SK-N-SH (cell line): ENCODE results near the gene SNX9. TPM values are rescaled to one million over a fixed set of nuclear protein-coding genes. Genes with fewer than 3 reads are reported as not detected.

Source experiments
- CTCF ChIA-PET: fragments of 300-600, 350-600 bp; formaldehyde crosslinking; extraction: SDS; loops from one replicate; lab custom pipeline; 2021; lab: Yijun Ruan, JAX
- POLR2A ChIA-PET: fragments of 350-600 bp; sonication (Branson Sonifier 250); formaldehyde crosslinking; extraction: SDS; loops from one replicate; lab custom pipeline; 2020; ENCODE audit warnings: antibody characterized with exemption, inconsistent platforms; lab: Yijun Ruan, JAX
- DNase-seq: peaks from one replicate; pipeline ENCODE4 v3.0.0; 2012
- H2AFZ ChIP-seq: fragments of 200-600 bp; sonication (generic); 2 replicates; pipeline ENCODE4 v1.8.1; 2016; ENCODE audit warnings: antibody characterized with exemption, mild to moderate bottlenecking, low read depth
- H3F3A ChIP-seq: fragments of 200-600 bp; sonication (generic); replicated peaks from 2 replicates; pipeline ENCODE3; 2016; ENCODE audit warnings: antibody characterized with exemption, mild to moderate bottlenecking; ENCODE audit not compliant: insufficient read depth
- H3K27ac ChIP-seq, 2 experiments: fragments of 200-500 bp in 1 of 2; fragments of 200-600 bp in 1 of 2; sonication (Bioruptor generic) in 1 of 2; sonication (generic), shearing (Covaris generic) in 1 of 2; 2 replicates each; pipeline versions ENCODE4 v1.5.1 to v1.6.1; 2014 to 2016; ENCODE audit warnings: low read depth in 2 of 2, inconsistent platforms in 1 of 2, low read length in 1 of 2, mild to moderate bottlenecking in 1 of 2, mixed read lengths in 1 of 2
- H3K27me3 ChIP-seq: fragments of 200-600 bp; sonication (generic), shearing (Covaris generic); 2 replicates; pipeline ENCODE4 v1.6.1; 2016; ENCODE audit warnings: mixed run types; ENCODE audit not compliant: insufficient read depth
- H3K36me3 ChIP-seq, 2 experiments: fragments of 200-500 bp in 1 of 2; fragments of 200-600 bp in 1 of 2; sonication (Bioruptor generic) in 1 of 2; sonication (generic) in 1 of 2; replicated peaks in 1 of 2; 2 replicates each; pipeline versions ENCODE3 to v1.5.1; 2014 to 2016; ENCODE audit warnings: low read length in 1 of 2, mild to moderate bottlenecking in 1 of 2; ENCODE audit not compliant: insufficient read depth in 2 of 2, control insufficient read depth in 1 of 2
- H3K4me1 ChIP-seq, 2 experiments: fragments of 200-500 bp in 1 of 2; fragments of 200-600 bp in 1 of 2; sonication (Bioruptor generic) in 1 of 2; sonication (generic), shearing (Covaris generic) in 1 of 2; 2 replicates each; pipeline versions ENCODE4 v1.5.1 to v1.6.1; 2014 to 2016; ENCODE audit warnings: low read depth in 1 of 2, low read length in 1 of 2, mixed run types in 1 of 2; ENCODE audit not compliant: insufficient read depth in 2 of 2, control insufficient read depth in 1 of 2
- H3K4me2 ChIP-seq: fragments of 200-600 bp; sonication (generic), shearing (Covaris generic); 2 replicates; pipeline ENCODE4 v1.6.1; 2017; ENCODE audit warnings: mixed run types
- H3K4me3 ChIP-seq, 2 experiments: fragments of 200-500 bp in 1 of 2; fragments of 200-600 bp in 1 of 2; sonication (Bioruptor generic) in 1 of 2; sonication (generic), shearing (Covaris generic) in 1 of 2; 2 replicates each; pipeline versions ENCODE4 v1.5.1 to v1.8.1; 2014 to 2016; ENCODE audit warnings: low read depth in 2 of 2, inconsistent platforms in 1 of 2, low read length in 1 of 2, mild to moderate bottlenecking in 1 of 2, mixed read lengths in 1 of 2, moderate library complexity in 1 of 2
- H3K79me2 ChIP-seq: fragments of 200-600 bp; sonication (generic); 2 replicates; pipeline ENCODE4 v1.8.1; 2017; ENCODE audit warnings: mild to moderate bottlenecking; ENCODE audit not compliant: insufficient read depth
- H3K9ac ChIP-seq: fragments of 200-600 bp; sonication (generic); 2 replicates; pipeline ENCODE4 v1.6.1; 2017; ENCODE audit warnings: mixed run types
- H3K9me2 ChIP-seq: fragments of 200-600 bp; sonication (generic); 2 replicates; pipeline ENCODE4 v1.6.1; 2017; ENCODE audit warnings: mixed run types
- H3K9me3 ChIP-seq: fragments of 200-600 bp; sonication (generic); 2 replicates; pipeline ENCODE4 v1.6.1; 2017; ENCODE audit warnings: mixed run types, mild to moderate bottlenecking, moderate library complexity
- H4K20me1 ChIP-seq: fragments of 200-600 bp; sonication (generic); 2 replicates; pipeline ENCODE4 v1.6.1; 2017; ENCODE audit warnings: mild to moderate bottlenecking, mixed run types; ENCODE audit not compliant: insufficient read depth
- CHD2 ChIP-seq: fragments of 150-350 bp; IDR thresholded peaks from 2 replicates; pipeline ENCODE4 v1.6.1; 2018; ENCODE audit warnings: low read length; ENCODE audit not compliant: partially characterized antibody
- ELF1 ChIP-seq: IDR thresholded peaks from 2 replicates; pipeline ENCODE4 v1.4.0; 2012
- FOSL2 ChIP-seq: IDR thresholded peaks from 2 replicates; pipeline ENCODE4 v1.4.0; 2012; ENCODE audit warnings: low read depth, mild to moderate bottlenecking, moderate library complexity, borderline replicate concordance
- FOXM1 ChIP-seq: IDR thresholded peaks from 2 replicates; pipeline ENCODE4 v1.4.0; 2012; ENCODE audit warnings: low read depth, mild to moderate bottlenecking
- GATA2 ChIP-seq: sonication (generic); formaldehyde crosslinking; IDR thresholded peaks from 2 replicates; pipeline ENCODE4 v1.5.0; 2020; ENCODE audit warnings: mild to moderate bottlenecking, missing genetic modification reagents
- JUND ChIP-seq: IDR thresholded peaks from 2 replicates; pipeline ENCODE4 v1.4.0; 2012
- RAD21 ChIP-seq: IDR thresholded peaks from 2 replicates; pipeline ENCODE4 v1.6.1; 2012; ENCODE audit warnings: mild to moderate bottlenecking, low read length
- RFX5 ChIP-seq: IDR thresholded peaks from 2 replicates; pipeline ENCODE4 v1.6.1; 2012; ENCODE audit warnings: mild to moderate bottlenecking, improper control_type of control experiment, low read length
- RXRA ChIP-seq: IDR thresholded peaks from 2 replicates; pipeline ENCODE4 v1.4.0; 2012; ENCODE audit warnings: low read depth, mild to moderate bottlenecking, borderline replicate concordance
- TAF1 ChIP-seq: IDR thresholded peaks from 2 replicates; pipeline ENCODE4 v1.6.1; 2012; ENCODE audit warnings: low read depth, mild to moderate bottlenecking, low read length, moderate library complexity, borderline replicate concordance
- WGBS: methylation state at CpG from one replicate; pipeline ENCODE4 v1.1.6; 2017; ENCODE audit warnings: low lambda C conversion rate; 5-methylcytosine and 5-hydroxymethylcytosine counted together
- polyA plus RNA-seq, 3 experiments: library from polyadenylated mRNA; depleted of rRNA; stranded (reverse); fragments of >200 nt; gene quantifications; 2 replicates each; pipeline ENCODE4 v1.2.3, GENCODE V29; 2012
- TF ChIP-seq, protein P1 (sequence below): IDR thresholded peaks from 2 replicates; pipeline ENCODE4 v1.4.0; 2012; ENCODE audit warnings: low read depth, borderline replicate concordance
- TF ChIP-seq, protein P2 (sequence below): fragments of 200-600 bp; sonication (generic); IDR thresholded peaks from 2 replicates; pipeline ENCODE4 v1.6.1; 2017; ENCODE audit warnings: antibody characterized with exemption, mild to moderate bottlenecking, moderate library complexity
- TF ChIP-seq, protein P3 (sequence below): IDR thresholded peaks from 2 replicates; pipeline ENCODE4 v1.6.1; 2012; ENCODE audit warnings: mild to moderate bottlenecking, low read depth, low read length, moderate library complexity
- TF ChIP-seq, protein P4 (sequence below): fragments of 150-350 bp; IDR thresholded peaks from 2 replicates; pipeline ENCODE4 v1.6.1; 2017; ENCODE audit warnings: antibody characterized with exemption, low read length, low read depth, borderline replicate concordance
- TF ChIP-seq, protein P5 (sequence below): IDR thresholded peaks from 2 replicates; pipeline ENCODE4 v1.4.0; 2012; ENCODE audit warnings: low read depth

SNX9 gene
- polyA plus RNA-seq, 1 of the 3 experiments (the other 2 are of a cell fraction) = 31.6 TPM

DNA sequence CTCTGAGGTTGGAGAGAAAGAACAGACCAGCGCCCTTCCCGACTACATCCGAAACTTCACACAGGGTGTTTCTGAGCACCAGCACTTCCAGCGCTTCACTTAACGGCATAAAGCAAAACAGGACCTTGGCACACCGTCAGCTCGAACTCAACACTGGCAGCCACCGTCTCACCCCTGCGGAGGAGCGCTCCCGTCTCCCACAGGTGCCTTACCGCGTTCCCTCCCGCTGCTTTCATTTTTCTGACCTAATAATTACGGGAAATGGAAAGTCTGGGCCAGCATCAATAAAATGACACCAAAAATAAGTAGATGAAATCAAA, 120.9 kb downstream of the SNX9 start:
- Histone ChIP-seq H3K27me3 (no peaks in the 10 kb centered on the region), H3K36me3 (peaks cover 53 to 62% of the 10 kb centered on the region in 2 experiments), H3F3A (peaks cover 8% of the 10 kb centered on the region), H3K27ac (no peak overlapping the region), H2AFZ (no peak overlapping the region), H3K4me2 (no peak overlapping the region), H3K79me2 (no peaks in the 10 kb centered on the region), H4K20me1 (no peaks in the 10 kb centered on the region), H3K9me2 (no peaks in the 10 kb centered on the region), H3K9me3 (0 out of 2 replicates have a peak, but pooled peaks cover 8% of the 10 kb centered on the region), H3K9ac (no peak overlapping the region), H3K4me3 (no peak overlapping the region), H3K4me1 (no peaks in the 10 kb centered on the region)
- no peak for DNase-seq
- POLR2A ChIA-PET = no interaction called here
- WGBS = 96% methylated on average over 15 of the region's 15 CpGs
- CTCF ChIA-PET = no interaction called here
- TF ChIP-seq RXRA = no peak
- TF ChIP-seq, protein P1, sequence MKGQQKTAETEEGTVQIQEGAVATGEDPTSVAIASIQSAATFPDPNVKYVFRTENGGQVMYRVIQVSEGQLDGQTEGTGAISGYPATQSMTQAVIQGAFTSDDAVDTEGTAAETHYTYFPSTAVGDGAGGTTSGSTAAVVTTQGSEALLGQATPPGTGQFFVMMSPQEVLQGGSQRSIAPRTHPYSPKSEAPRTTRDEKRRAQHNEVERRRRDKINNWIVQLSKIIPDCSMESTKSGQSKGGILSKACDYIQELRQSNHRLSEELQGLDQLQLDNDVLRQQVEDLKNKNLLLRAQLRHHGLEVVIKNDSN = no peak
- TF ChIP-seq RFX5 = no peak
- no peak for TF ChIP-seq FOSL2
- TF ChIP-seq, protein P2, sequence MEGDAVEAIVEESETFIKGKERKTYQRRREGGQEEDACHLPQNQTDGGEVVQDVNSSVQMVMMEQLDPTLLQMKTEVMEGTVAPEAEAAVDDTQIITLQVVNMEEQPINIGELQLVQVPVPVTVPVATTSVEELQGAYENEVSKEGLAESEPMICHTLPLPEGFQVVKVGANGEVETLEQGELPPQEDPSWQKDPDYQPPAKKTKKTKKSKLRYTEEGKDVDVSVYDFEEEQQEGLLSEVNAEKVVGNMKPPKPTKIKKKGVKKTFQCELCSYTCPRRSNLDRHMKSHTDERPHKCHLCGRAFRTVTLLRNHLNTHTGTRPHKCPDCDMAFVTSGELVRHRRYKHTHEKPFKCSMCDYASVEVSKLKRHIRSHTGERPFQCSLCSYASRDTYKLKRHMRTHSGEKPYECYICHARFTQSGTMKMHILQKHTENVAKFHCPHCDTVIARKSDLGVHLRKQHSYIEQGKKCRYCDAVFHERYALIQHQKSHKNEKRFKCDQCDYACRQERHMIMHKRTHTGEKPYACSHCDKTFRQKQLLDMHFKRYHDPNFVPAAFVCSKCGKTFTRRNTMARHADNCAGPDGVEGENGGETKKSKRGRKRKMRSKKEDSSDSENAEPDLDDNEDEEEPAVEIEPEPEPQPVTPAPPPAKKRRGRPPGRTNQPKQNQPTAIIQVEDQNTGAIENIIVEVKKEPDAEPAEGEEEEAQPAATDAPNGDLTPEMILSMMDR = no peak
- TF ChIP-seq JUND = no peak
- TF ChIP-seq, protein P3, sequence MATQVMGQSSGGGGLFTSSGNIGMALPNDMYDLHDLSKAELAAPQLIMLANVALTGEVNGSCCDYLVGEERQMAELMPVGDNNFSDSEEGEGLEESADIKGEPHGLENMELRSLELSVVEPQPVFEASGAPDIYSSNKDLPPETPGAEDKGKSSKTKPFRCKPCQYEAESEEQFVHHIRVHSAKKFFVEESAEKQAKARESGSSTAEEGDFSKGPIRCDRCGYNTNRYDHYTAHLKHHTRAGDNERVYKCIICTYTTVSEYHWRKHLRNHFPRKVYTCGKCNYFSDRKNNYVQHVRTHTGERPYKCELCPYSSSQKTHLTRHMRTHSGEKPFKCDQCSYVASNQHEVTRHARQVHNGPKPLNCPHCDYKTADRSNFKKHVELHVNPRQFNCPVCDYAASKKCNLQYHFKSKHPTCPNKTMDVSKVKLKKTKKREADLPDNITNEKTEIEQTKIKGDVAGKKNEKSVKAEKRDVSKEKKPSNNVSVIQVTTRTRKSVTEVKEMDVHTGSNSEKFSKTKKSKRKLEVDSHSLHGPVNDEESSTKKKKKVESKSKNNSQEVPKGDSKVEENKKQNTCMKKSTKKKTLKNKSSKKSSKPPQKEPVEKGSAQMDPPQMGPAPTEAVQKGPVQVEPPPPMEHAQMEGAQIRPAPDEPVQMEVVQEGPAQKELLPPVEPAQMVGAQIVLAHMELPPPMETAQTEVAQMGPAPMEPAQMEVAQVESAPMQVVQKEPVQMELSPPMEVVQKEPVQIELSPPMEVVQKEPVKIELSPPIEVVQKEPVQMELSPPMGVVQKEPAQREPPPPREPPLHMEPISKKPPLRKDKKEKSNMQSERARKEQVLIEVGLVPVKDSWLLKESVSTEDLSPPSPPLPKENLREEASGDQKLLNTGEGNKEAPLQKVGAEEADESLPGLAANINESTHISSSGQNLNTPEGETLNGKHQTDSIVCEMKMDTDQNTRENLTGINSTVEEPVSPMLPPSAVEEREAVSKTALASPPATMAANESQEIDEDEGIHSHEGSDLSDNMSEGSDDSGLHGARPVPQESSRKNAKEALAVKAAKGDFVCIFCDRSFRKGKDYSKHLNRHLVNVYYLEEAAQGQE = no peak
- no peak for TF ChIP-seq RAD21
- TF ChIP-seq, all 33 proteins: peak for 0

DNA sequence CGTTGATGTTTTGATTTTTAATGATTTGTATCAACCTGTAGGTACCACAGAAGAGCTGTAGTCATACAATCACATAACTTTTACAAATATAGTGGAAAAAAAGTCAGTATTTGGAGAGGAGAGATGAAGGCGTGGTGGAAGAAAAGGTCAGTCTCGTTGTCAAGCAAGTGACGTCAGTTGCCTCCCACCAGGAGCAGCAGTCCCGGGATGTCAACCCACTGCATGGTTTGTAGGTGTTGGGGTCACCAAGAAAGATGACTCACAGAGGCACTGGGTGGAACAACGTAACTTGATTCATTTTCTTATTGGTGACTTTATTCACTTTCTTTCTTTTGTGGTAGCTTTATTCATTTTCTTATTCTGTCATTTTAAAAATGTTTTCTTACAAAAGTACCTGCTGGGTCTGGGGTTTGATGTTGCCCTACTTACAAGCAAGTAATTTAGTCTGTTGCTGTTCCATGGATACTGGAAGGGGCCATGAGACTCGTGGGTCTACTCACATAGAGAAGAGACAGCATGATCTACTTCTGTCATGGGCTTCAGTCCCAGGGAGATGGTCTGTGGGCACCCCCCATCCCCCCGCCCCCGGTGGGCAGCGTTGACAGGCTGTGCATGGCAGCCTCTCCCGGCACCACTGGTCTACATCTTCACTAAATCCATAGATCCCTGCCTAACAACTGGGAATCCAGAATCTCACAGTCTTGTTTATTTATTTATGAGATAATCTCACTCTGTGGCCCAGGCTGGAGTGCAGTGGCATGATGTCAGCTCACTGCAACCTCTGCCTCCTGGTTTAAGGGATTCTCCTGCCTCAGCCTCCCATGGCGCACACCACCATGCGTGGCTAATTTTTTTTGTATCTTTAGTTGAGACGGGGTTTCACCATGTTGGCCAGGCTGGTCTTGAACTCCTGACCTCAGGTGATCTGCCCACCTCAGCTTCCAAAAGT, 122.2 kb downstream of the SNX9 start:
- CTCF ChIA-PET = interaction anchor here (1.6 to 2.7 kb wide), 2 partner anchors 9 to 188 kb away, joined by 9 to 14 read pairs; no protein-coding TSS in a partner anchor
- H3K36me3 ChIP-seq = peaks cover 50 to 51% of the 10 kb centered on the region in 2 experiments
- no peak overlapping the region for H2AFZ ChIP-seq
- H3K9me3 ChIP-seq = peaks cover 16% of the 10 kb centered on the region; the same call in 1 of the 2 replicates
- no peaks in the 10 kb centered on the region for H3K9me2 ChIP-seq
- POLR2A ChIA-PET = no interaction called here
- H3K79me2 ChIP-seq = no peaks in the 10 kb centered on the region
- 91% methylated on average over 14 of the region's 14 CpGs for WGBS
- no peak overlapping the region for H3K27ac ChIP-seq
- no peak overlapping the region for H3K4me3 ChIP-seq
- no peak overlapping the region for H3K4me2 ChIP-seq
- peaks cover 8% of the 10 kb centered on the region for H3F3A ChIP-seq
- no peaks in the 10 kb centered on the region for H3K27me3 ChIP-seq
- H4K20me1 ChIP-seq = no peaks in the 10 kb centered on the region
- H3K4me1 ChIP-seq = no peaks in the 10 kb centered on the region
- DNase-seq = no peak
- H3K9ac ChIP-seq = no peak overlapping the region
- TF ChIP-seq, protein P4, sequence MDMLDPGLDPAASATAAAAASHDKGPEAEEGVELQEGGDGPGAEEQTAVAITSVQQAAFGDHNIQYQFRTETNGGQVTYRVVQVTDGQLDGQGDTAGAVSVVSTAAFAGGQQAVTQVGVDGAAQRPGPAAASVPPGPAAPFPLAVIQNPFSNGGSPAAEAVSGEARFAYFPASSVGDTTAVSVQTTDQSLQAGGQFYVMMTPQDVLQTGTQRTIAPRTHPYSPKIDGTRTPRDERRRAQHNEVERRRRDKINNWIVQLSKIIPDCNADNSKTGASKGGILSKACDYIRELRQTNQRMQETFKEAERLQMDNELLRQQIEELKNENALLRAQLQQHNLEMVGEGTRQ = no peak
- TF ChIP-seq, protein P5, sequence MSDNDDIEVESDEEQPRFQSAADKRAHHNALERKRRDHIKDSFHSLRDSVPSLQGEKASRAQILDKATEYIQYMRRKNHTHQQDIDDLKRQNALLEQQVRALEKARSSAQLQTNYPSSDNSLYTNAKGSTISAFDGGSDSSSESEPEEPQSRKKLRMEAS = no peak
- TF ChIP-seq TAF1 (no peak), CHD2 (no peak), ELF1 (no peak), GATA2 (CRISPR knock-in tag) (no peak), FOXM1 (no peak), RAD21 (no peak)
- TF ChIP-seq, protein P2 = no peak
